GM18951 (cell line): ENCODE data around the gene PPFIA4.
"Not testable (repeated sequence)": the region's sequence is repeated elsewhere in the genome, so short reads cannot be mapped to it uniquely, and the experiment has no call there.

Experiments used
- POLR2A ChIP-seq: IDR thresholded peaks from 4 replicates; pipeline ENCODE4 v1.6.1; 2011; ENCODE audit warnings: mild to moderate bottlenecking; ENCODE audit not compliant: insufficient read length, insufficient read depth; ENCODE audit errors: extremely low read depth
- in situ Hi-C: fragments of 300-500 bp; cut with MboI; formaldehyde crosslinking; loops from one replicate; pipeline ENCODE4 v1.12.0; 2022; ENCODE audit warnings: low sequenced_read_pairs, mixed read lengths, inconsistent platforms; ENCODE audit not compliant: unreplicated experiment

PPFIA4 gene

DNA sequence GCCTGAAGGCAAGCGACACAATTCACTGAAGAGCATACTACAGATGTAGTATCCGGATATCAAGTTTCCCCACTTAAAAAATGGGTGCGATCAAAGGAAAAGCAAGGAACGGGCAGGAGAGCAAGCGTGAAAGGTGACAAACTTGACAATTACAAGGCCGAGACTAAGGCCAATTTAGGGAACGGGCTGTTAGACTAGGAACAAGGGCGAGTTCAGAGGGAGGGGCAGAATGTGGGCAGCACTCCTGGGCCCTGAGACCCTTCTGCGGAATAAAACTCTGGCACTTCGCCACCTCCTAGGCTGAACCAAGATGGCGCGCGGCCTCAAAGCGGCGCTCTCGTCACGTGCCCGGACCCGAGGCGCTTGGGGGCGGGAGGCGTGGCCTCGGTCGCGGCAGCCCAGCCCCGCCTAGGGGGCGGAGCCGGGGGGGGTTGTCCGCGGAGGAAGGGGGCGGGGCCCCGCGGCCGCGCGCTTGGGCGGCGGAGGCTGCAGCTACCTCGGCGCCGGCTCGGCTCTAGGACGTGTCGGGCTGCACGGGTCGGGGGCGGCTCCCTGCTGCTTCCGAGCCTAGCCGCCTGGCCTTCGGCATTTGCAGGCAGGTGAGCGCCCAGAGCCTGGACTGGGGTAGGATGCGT is at the start of gene PPFIA4:
PPFIA4 (plus strand) TSS at position 461 of the 635 bp plus-strand sequence. CDS start 12,518 bp downstream, outside the sequence.
- TF ChIP-seq POLR2A = peak; percentile 39
- in situ Hi-C loops = no loop called here

- TF ChIP-seq POLR2A = no peak
- in situ Hi-C loops = no loop called here
These were observed 49.7 kb upstream of the PPFIA4 start for GRCh38 chr1:202976633-202977032.

- TF ChIP-seq POLR2A = no peak
- in situ Hi-C loops = no loop called here
These were observed 46.8 kb upstream of the PPFIA4 start for GRCh38 chr1:202979459-202979858.

DNA sequence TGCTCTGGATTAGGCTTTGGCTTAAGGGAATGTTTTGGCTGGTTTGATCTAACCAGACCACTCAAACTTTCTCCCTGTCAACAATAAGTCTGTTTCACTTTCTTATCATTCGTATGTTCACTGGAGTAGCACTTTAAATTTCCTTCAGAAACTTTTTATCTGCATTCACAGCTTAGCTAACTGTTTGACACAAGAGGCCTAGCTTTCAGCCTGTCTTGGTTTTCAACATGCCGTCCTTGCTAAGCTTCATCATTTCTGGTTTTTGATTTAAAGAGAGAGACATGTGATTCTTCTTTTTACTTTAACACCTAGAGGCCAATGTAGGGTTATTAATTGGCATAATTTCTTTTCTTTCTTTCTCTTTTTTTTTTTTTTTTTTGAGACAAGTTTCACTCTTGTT is 44.4 kb upstream of the PPFIA4 start:
- TF ChIP-seq POLR2A = no peak
- in situ Hi-C loops = no loop called here

- in situ Hi-C loops = no loop called here
These were observed 43.4 kb upstream of the PPFIA4 start for GRCh38 chr1:202982715-202983430.

DNA sequence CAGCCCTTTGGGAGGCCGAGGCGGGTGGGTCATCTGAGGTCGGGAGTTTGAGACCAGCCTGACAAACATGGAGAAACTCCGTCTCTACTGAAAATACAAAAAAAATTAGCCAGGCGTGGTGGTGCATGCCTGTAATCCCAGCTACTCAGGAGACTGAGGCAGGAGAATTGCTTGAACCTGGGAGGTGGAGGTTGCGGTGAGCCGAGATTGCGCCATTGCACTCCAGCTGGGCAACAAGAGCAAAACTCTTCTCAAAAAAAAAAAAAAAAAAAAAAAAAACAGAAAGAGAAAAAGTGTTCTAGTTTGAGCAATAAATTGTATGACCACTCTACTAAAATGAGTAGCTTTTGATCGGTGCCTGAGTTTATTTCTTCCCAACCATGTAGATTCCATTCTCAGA is 40.2 kb upstream of the PPFIA4 start:
- in situ Hi-C loops = not testable (repeated sequence)

More at GRCh38 chr1:202982715-202983430, 43.4 kb upstream of the PPFIA4 start:
- no peak for TF ChIP-seq POLR2A

GRCh38 chr1:202987255-202987654 is 39.0 kb upstream of the PPFIA4 start:
- no peak for TF ChIP-seq POLR2A
- in situ Hi-C loops = no loop called here

DNA sequence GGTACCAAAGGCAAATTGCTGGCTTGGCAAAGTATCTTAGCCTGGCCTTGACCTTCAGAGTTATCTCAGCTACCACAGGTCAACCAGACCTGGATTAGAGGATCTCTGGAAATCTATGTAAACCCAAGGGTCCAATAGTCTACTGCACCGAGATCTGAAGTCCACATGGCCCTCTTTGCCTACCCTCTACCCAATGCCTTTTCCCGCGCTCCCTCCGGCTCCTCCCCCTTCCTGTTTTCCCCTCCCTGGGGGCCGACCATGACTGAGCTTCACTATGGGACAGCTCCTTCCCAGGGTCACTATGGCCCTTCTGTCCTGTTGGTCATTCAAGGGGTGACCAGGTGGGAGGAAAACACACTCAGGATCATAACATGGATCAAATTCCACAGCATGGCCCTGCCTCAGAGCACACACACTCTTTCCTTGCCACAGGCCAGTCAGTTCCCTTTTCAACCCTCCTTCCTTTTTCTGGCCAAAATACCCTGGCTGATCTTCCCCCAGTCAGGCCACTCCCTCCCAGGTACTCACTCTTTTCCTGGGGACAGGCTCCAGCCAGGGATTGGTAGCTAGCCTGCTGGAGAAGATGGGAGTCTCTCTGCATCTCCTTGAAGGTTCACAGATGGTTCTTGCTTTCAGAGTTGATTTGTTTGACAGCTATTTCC is 38.2 kb upstream of the PPFIA4 start:
- in situ Hi-C loops = no loop called here
- no peak for TF ChIP-seq POLR2A

- in situ Hi-C loops = no loop called here
These were observed 36.4 kb upstream of the PPFIA4 start for GRCh38 chr1:202989879-202990278.

GRCh38 chr1:202991112-202991511 is 35.2 kb upstream of the PPFIA4 start:
- no peak for TF ChIP-seq POLR2A
- in situ Hi-C loops = no loop called here

More at GRCh38 chr1:202989879-202990278, 36.4 kb upstream of the PPFIA4 start:
- TF ChIP-seq POLR2A = no peak

DNA sequence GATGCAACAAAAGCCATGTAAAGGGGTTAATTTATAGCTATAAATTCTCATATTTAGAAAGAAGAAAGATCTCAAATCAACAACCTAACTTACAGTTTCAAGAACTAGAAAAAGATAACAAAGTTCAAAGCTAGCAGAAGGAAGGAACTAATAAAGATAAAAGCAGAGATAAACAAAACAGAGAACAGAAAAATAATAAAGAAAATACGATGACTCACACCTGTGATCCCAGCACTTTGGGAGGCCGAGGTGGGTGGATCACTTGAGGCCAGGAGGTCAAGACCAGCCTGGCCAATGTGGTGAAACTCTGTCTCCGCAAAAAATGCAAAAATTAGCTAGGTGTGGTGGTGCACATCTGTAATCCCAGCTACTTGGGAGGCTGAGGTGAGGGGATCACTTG is 31.5 kb upstream of the PPFIA4 start:
- in situ Hi-C loops = no loop called here
- no peak for TF ChIP-seq POLR2A

- in situ Hi-C loops = no loop called here
- no peak for TF ChIP-seq POLR2A
These were observed 27.2 kb upstream of the PPFIA4 start for GRCh38 chr1:202998836-202999750.
